PC-3 (cell line): ENCODE measurements around the gene SNX13. TPM values are rescaled to one million over a fixed set of nuclear protein-coding genes. Genes with fewer than 3 reads are reported as not detected.

Experiments
- ATAC-seq: fragments of 200-7000 bp; cut with Tn5 transposase; 2 replicates; pipeline ENCODE4 v1.9.1; 2020; ENCODE audit warnings: mild to moderate bottlenecking, moderate library complexity
- BruUV-seq: library from RNA; stranded (reverse); fragments of 400-500 nt; replicated peaks from 2 replicates; lab custom pipeline; 2021; lab: Mats Ljungman, UMichigan
- CTCF ChIA-PET: fragments of 300-600 bp; sonication (Branson Sonifier 250); formaldehyde crosslinking; loops from one replicate; lab custom pipeline; 2022; ENCODE audit warnings: antibody characterized with exemption; lab: Charles Lee
- POLR2A ChIA-PET: fragments of 300-600 bp; sonication (Branson Sonifier 250); formaldehyde crosslinking; loops from one replicate; lab custom pipeline; 2022; ENCODE audit warnings: antibody characterized with exemption; ENCODE audit not compliant: unreplicated experiment; lab: Charles Lee
- DNase-seq: peaks from one replicate; pipeline ENCODE4 v3.0.0-alpha.2; 2015
- H2AFZ ChIP-seq: fragments of 300-600 bp; sonication (generic); 2 replicates; pipeline ENCODE4 v1.6.0; 2016; ENCODE audit warnings: antibody characterized with exemption, low read length
- H3F3A ChIP-seq: fragments of 300-600 bp; sonication (generic); one replicate; pipeline ENCODE4 v1.6.0; 2017; ENCODE audit warnings: antibody characterized with exemption, low read length, control low read depth, mild to moderate bottlenecking; ENCODE audit not compliant: unreplicated experiment
- H3K27ac ChIP-seq: fragments of 300-600 bp; sonication (generic); 2 replicates; pipeline ENCODE4 v1.5.1; 2016; ENCODE audit warnings: mild to moderate bottlenecking, low read length
- H3K27me3 ChIP-seq: fragments of 300-600 bp; sonication (generic); 2 replicates; pipeline ENCODE4 v1.6.1; 2016; ENCODE audit warnings: low read length, mixed read lengths
- H3K36me3 ChIP-seq: fragments of 300-600 bp; sonication (generic); 2 replicates; pipeline ENCODE4 v1.6.1; 2016; ENCODE audit warnings: low read depth, mixed run types, low read length, mixed read lengths
- H3K4me1 ChIP-seq: fragments of 300-600 bp; sonication (generic); 2 replicates; pipeline ENCODE4 v1.5.1; 2016; ENCODE audit warnings: low read length; ENCODE audit not compliant: insufficient read depth
- H3K4me2 ChIP-seq: fragments of 300-600 bp; sonication (generic); 2 replicates; pipeline ENCODE4 v1.6.0; 2016; ENCODE audit warnings: low read length
- H3K4me3 ChIP-seq: fragments of 300-600 bp; sonication (generic); 2 replicates; pipeline ENCODE4 v1.5.1; 2016; ENCODE audit warnings: mild to moderate bottlenecking, low read length, mixed read lengths
- H3K79me2 ChIP-seq: fragments of 300-600 bp; sonication (generic); 2 replicates; pipeline ENCODE4 v1.6.1; 2017; ENCODE audit warnings: low read length, mixed read lengths
- H3K9ac ChIP-seq: fragments of 300-600 bp; sonication (generic); 2 replicates; pipeline ENCODE4 v1.6.0; 2016; ENCODE audit warnings: mild to moderate bottlenecking, low read length
- H3K9me2 ChIP-seq: fragments of 300-600 bp; sonication (generic); replicated peaks from 2 replicates; pipeline ENCODE4 v1.6.1; 2016; ENCODE audit warnings: mixed run types, low read length, mixed read lengths
- H3K9me3 ChIP-seq: fragments of 300-600 bp; sonication (generic); 2 replicates; pipeline ENCODE4 v1.6.1; 2016; ENCODE audit warnings: low read length, mixed read lengths
- H4K20me1 ChIP-seq: fragments of 300-600 bp; sonication (generic); 2 replicates; pipeline ENCODE4 v1.6.1; 2016; ENCODE audit warnings: low read length, mixed read lengths
- EZH2 ChIP-seq: fragments of 300-600 bp; sonication (generic); IDR thresholded peaks from one replicate; pipeline ENCODE4 v1.6.1; 2017; ENCODE audit warnings: antibody characterized with exemption, mild to moderate bottlenecking, low read length; ENCODE audit not compliant: unreplicated experiment
- EZH2phosphoT487 ChIP-seq: fragments of 300-600 bp; sonication (generic); IDR thresholded peaks from 2 replicates; pipeline ENCODE4 v1.6.1; 2018; ENCODE audit warnings: mild to moderate bottlenecking, antibody characterized with exemption, low read length, borderline replicate concordance
- intact Hi-C: fragments of 100-400 bp; cut with micrococcal nuclease; formaldehyde crosslinking; loops from 2 replicates; pipeline ENCODE4 v1.9.0; 2023
- total RNA-seq: library from RNA; depleted of rRNA; stranded (reverse); fragments of >200 nt; gene quantifications from 2 replicates; pipeline ENCODE4 v1.2.3, GENCODE V29; 2014
- TF ChIP-seq, protein P1 (sequence below): fragments of 300-600 bp; sonication (generic); conservative IDR thresholded peaks from 2 replicates; pipeline ENCODE4 v1.5.1; 2017; ENCODE audit warnings: antibody characterized with exemption, low read depth, mild to moderate bottlenecking, low read length

The SNX13 gene
- total RNA-seq, 1 experiment from 2014 or later: 33.9 TPM

DNA sequence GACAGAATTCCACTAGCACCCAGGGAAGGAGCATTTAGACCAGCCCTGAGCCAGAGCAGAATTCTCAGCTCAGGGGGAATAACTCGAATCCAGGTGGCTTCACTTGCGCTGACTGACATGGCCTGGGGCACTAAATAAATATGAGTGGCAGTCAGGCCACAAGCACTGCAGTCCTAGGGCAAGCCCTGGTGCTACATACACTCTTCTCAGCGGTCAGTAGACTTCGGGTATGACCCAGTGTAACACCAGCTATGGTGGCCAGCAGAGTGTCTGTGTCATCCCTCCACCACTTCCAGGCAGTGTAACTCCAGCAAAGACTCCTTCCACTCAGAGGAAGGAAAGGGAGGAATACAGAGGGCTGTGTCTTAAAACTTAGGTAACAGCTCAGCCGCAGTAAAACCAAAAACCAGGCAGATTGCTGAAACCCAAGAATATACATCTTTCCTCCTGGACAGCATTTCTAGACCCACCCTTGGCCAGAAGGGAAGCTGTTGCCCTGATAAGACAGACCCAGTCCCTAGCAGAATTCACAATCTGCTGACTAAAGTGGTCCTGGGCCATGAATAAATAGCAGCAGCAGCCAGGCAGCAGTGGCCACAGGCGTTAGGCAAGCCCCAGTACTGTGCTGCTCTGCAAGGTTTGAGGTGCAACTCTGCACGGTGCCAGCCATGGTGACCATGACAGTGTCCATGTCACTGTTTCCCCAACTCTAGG, 77.0 kb downstream of the SNX13 start:
- Histone ChIP-seq H3K27ac (no peak overlapping the region), H3F3A (no peaks in the 10 kb centered on the region), H3K4me3 (no peak overlapping the region), H3K9me2 (no peaks in the 10 kb centered on the region), H4K20me1 (no peaks in the 10 kb centered on the region), H3K79me2 (no peaks in the 10 kb centered on the region), H3K4me2 (no peak overlapping the region), H2AFZ (no peak overlapping the region), H3K9me3 (no peaks in the 10 kb centered on the region), H3K4me1 (no peaks in the 10 kb centered on the region), H3K27me3 (no peaks in the 10 kb centered on the region), H3K9ac (no peak overlapping the region), H3K36me3 (peaks cover 26% of the 10 kb centered on the region)
- ATAC-seq (no peak), DNase-seq (no peak)
- intact Hi-C loops: no loop called here
- no TSS peak for BruUV-seq
- TF ChIP-seq EZH2 (no peak), EZH2phosphoT487 (no peak)
- TF ChIP-seq, protein P1, sequence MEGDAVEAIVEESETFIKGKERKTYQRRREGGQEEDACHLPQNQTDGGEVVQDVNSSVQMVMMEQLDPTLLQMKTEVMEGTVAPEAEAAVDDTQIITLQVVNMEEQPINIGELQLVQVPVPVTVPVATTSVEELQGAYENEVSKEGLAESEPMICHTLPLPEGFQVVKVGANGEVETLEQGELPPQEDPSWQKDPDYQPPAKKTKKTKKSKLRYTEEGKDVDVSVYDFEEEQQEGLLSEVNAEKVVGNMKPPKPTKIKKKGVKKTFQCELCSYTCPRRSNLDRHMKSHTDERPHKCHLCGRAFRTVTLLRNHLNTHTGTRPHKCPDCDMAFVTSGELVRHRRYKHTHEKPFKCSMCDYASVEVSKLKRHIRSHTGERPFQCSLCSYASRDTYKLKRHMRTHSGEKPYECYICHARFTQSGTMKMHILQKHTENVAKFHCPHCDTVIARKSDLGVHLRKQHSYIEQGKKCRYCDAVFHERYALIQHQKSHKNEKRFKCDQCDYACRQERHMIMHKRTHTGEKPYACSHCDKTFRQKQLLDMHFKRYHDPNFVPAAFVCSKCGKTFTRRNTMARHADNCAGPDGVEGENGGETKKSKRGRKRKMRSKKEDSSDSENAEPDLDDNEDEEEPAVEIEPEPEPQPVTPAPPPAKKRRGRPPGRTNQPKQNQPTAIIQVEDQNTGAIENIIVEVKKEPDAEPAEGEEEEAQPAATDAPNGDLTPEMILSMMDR: no peak
- POLR2A ChIA-PET: no interaction called here
- CTCF ChIA-PET: no interaction called here

- no peaks in the 10 kb centered on the region for H4K20me1 ChIP-seq
- no peak overlapping the region for H3K9ac ChIP-seq
- no peaks in the 10 kb centered on the region for H3K27me3 ChIP-seq
- H3K36me3 ChIP-seq: peaks cover 11% of the 10 kb centered on the region; the same call in 1 of the 2 replicates
- no peak for DNase-seq
- ChIA-PET POLR2A (no interaction called here), CTCF (no interaction called here)
- no peaks in the 10 kb centered on the region for H3F3A ChIP-seq
- no peak overlapping the region for H2AFZ ChIP-seq
- H3K4me2 ChIP-seq: no peak overlapping the region
- 0 out of 2 replicates have a peak, but pooled peaks cover 3% of the 10 kb centered on the region for H3K9me3 ChIP-seq
- no TSS peak for BruUV-seq
- H3K27ac ChIP-seq: no peak overlapping the region
- H3K4me1 ChIP-seq: no peaks in the 10 kb centered on the region
- no peaks in the 10 kb centered on the region for H3K9me2 ChIP-seq
- intact Hi-C loops: no loop called here
- H3K4me3 ChIP-seq: no peak overlapping the region
- TF ChIP-seq EZH2 (no peak), EZH2phosphoT487 (no peak)
- TF ChIP-seq, protein P1: no peak
- H3K79me2 ChIP-seq: no peaks in the 10 kb centered on the region
- no peak for ATAC-seq
Measured at GRCh38 chr7:17856251-17856650, 84.0 kb downstream of the SNX13 start.

GRCh38 chr7:17855202-17855601, 85.1 kb downstream of the SNX13 start:
- Histone ChIP-seq H3K4me2 (no peak overlapping the region), H3K36me3 (peaks cover 5% of the 10 kb centered on the region; the same call in 1 of the 2 replicates), H3K27me3 (no peaks in the 10 kb centered on the region), H3K4me1 (no peaks in the 10 kb centered on the region), H3K9me2 (no peaks in the 10 kb centered on the region), H3K27ac (no peak overlapping the region), H3K4me3 (no peak overlapping the region), H3F3A (no peaks in the 10 kb centered on the region), H3K9me3 (0 out of 2 replicates have a peak, but pooled peaks cover 3% of the 10 kb centered on the region), H3K79me2 (no peaks in the 10 kb centered on the region), H2AFZ (no peak overlapping the region), H3K9ac (no peak overlapping the region), H4K20me1 (no peaks in the 10 kb centered on the region)
- ATAC-seq (no peak), DNase-seq (no peak)
- ChIA-PET POLR2A (no interaction called here), CTCF (no interaction called here)
- intact Hi-C loops: no loop called here
- no peak for TF ChIP-seq EZH2phosphoT487
- no peak for TF ChIP-seq EZH2
- TF ChIP-seq, protein P1: no peak
- no TSS peak for BruUV-seq
